DOHH2 (cell line): Measurements from ENCODE around the gene LDAH.

Experiments
- EZH2phosphoT487 ChIP-seq: fragments of 200-600 bp; sonication (generic); IDR thresholded peaks from 2 replicates; pipeline ENCODE4 v1.6.1; 2017; ENCODE audit warnings: borderline replicate concordance, mild to moderate bottlenecking, antibody characterized with exemption, low read length, moderate library complexity, mixed read lengths
- TF ChIP-seq, protein P1 (sequence below): fragments of 200-600 bp; sonication (generic); IDR thresholded peaks from one replicate; pipeline ENCODE4 v1.5.1; 2014; ENCODE audit warnings: antibody characterized with exemption, mild to moderate bottlenecking, low read depth, low read length; ENCODE audit not compliant: poor library complexity, severe bottlenecking

DNA sequence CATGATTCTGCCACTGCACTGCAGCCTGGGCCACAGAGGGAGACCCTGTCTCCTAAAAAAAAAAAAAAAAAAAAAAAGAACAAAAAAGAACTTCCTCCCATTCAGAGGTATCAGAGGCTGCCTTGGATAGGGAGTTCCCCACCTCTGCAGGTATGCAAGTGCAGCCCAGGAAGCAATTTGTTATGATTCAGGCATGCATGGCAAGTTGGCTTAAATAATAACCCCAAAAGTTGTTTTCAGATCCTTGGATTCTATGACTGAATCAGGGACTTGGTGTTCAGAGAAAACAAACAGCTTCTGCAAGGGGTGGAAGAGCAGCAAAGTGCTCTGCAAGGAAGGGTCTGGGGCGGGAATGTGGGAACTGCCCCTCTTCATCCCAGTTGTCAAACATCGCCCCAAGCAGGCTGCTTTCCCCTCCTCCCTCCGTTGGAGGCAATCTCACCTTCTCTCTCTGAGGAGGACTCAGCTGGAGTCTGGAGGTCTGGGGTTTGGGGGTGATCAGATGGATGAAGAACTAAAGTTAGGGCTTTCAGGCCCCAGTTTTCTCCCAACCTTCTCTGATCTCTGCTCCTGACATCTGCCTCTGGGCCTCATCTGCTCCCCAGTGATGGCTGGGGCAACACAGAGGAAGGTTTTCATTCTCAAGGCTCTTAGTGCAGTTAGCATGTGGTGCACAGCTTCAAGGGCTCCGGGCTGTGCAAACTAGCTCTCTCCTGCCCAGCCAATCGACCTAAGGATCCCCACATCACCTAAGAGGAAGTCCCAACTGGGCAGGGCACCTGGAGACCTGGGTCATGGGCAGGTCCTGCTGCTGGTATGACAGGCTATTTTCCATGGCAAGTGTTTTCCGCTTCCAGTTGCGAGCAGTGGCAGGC, 159.5 kb downstream of the LDAH start:
- TF ChIP-seq, protein P1, sequence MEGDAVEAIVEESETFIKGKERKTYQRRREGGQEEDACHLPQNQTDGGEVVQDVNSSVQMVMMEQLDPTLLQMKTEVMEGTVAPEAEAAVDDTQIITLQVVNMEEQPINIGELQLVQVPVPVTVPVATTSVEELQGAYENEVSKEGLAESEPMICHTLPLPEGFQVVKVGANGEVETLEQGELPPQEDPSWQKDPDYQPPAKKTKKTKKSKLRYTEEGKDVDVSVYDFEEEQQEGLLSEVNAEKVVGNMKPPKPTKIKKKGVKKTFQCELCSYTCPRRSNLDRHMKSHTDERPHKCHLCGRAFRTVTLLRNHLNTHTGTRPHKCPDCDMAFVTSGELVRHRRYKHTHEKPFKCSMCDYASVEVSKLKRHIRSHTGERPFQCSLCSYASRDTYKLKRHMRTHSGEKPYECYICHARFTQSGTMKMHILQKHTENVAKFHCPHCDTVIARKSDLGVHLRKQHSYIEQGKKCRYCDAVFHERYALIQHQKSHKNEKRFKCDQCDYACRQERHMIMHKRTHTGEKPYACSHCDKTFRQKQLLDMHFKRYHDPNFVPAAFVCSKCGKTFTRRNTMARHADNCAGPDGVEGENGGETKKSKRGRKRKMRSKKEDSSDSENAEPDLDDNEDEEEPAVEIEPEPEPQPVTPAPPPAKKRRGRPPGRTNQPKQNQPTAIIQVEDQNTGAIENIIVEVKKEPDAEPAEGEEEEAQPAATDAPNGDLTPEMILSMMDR = no peak
- TF ChIP-seq EZH2phosphoT487 = no peak
